CD14-positive monocyte (primary cell): ENCODE results near the gene AHR. TPM values are rescaled to one million over a fixed set of nuclear protein-coding genes. Genes with fewer than 3 reads are reported as not detected.
A peak's percentile ranks its signal among the peaks of the same experiment; 100 is the strongest.

Experiments
- DNase-seq, 3 donors: peaks; one replicate each; pipeline ENCODE4 v3.0.0-alpha.2; 2011 to 2022
- H2AFZ ChIP-seq: 2 replicates; pipeline ENCODE4 v1.6.0; 2012; ENCODE audit warnings: mild to moderate bottlenecking, low read depth, low read length, inconsistent platforms; ENCODE audit not compliant: insufficient read depth, poor library complexity, severe bottlenecking
- H3K27ac ChIP-seq, 2 donors: 1 replicate in 1 of 2; 2 replicates in 1 of 2; pipeline ENCODE4 v1.5.1; 2012 to 2013; ENCODE audit warnings: low read length in 2 of 2, control low read depth in 1 of 2, inconsistent platforms in 1 of 2, low read depth in 1 of 2, mild to moderate bottlenecking in 1 of 2
- H3K27me3 ChIP-seq, 2 donors: one replicate each; pipeline versions ENCODE4 v1.6.0 to v1.6.1; 2011 to 2013; ENCODE audit warnings: low read length in 2 of 2; ENCODE audit not compliant: control insufficient read depth in 2 of 2, insufficient read depth in 2 of 2
- H3K36me3 ChIP-seq, 2 donors: replicated peaks in 1 of 2; 1 replicate in 1 of 2; 2 replicates in 1 of 2; pipeline versions ENCODE4 v1.5.1 to v1.6.1; 2012 to 2013; ENCODE audit warnings: low read length in 2 of 2, control low read depth in 1 of 2, inconsistent platforms in 1 of 2, mild to moderate bottlenecking in 1 of 2; ENCODE audit not compliant: insufficient read depth in 2 of 2, control insufficient read depth in 1 of 2
- H3K4me1 ChIP-seq, 2 donors: 1 replicate in 1 of 2; 2 replicates in 1 of 2; pipeline versions ENCODE4 v1.5.1 to v1.6.1; 2012 to 2013; ENCODE audit warnings: low read length in 2 of 2, control low read depth in 1 of 2, inconsistent platforms in 1 of 2, mild to moderate bottlenecking in 1 of 2, moderate library complexity in 1 of 2; ENCODE audit not compliant: insufficient read depth in 2 of 2, control insufficient read depth in 1 of 2
- H3K4me2 ChIP-seq: replicated peaks from 2 replicates; pipeline ENCODE3; 2012; ENCODE audit warnings: low read length, moderate library complexity, mild to moderate bottlenecking; ENCODE audit not compliant: poor library complexity, severe bottlenecking; ENCODE audit errors: extremely low read depth
- H3K4me3 ChIP-seq, 3 experiments: fragments of 200-600 bp in 1 of 3; sonication (generic) in 1 of 3; replicated peaks in 1 of 3; 1 replicate in 2 of 3; 2 replicates in 1 of 3; pipeline ENCODE4 v1.5.1; 2011 to 2013; ENCODE audit warnings: low read length in 3 of 3, mild to moderate bottlenecking in 3 of 3, control low read depth in 2 of 3, low read depth in 2 of 3, inconsistent platforms in 1 of 3, moderate library complexity in 1 of 3
- H3K79me2 ChIP-seq: 2 replicates; pipeline ENCODE4 v1.6.0; 2012; ENCODE audit warnings: mild to moderate bottlenecking, control low read depth, inconsistent platforms, low read length, moderate library complexity; ENCODE audit not compliant: insufficient read depth
- H3K9ac ChIP-seq: 2 replicates; pipeline ENCODE4 v1.6.0; 2017; ENCODE audit warnings: low read length, mild to moderate bottlenecking; ENCODE audit not compliant: insufficient read depth, poor library complexity, severe bottlenecking
- H3K9me3 ChIP-seq, 2 donors: replicated peaks in 1 of 2; 1 replicate in 1 of 2; 2 replicates in 1 of 2; pipeline versions ENCODE4 v1.5.1 to v1.6.1; 2012 to 2013; ENCODE audit warnings: low read length in 2 of 2, control low read depth in 1 of 2; ENCODE audit not compliant: control insufficient read depth in 1 of 2, insufficient read depth in 1 of 2
- H4K20me1 ChIP-seq: 2 replicates; pipeline ENCODE4 v1.6.0; 2012; ENCODE audit warnings: mild to moderate bottlenecking, low read length, control low read depth, moderate library complexity; ENCODE audit not compliant: insufficient read depth
- H3K27ac Mint-ChIP-seq, 7 donors: one replicate each; pipeline ENCODE4 v1.8.0; 2020; ENCODE audit warnings: mild to moderate bottlenecking in 7 of 7, mixed read lengths in 7 of 7, moderate library complexity in 6 of 7, inconsistent platforms in 2 of 7
- H3K27me3 Mint-ChIP-seq, 3 donors: one replicate each; pipeline ENCODE4 v1.8.0; 2021 to 2022; ENCODE audit warnings: low read depth in 3 of 3, mild to moderate bottlenecking in 3 of 3, mixed read lengths in 3 of 3, moderate library complexity in 3 of 3, inconsistent platforms in 1 of 3
- H3K36me3 Mint-ChIP-seq, 2 donors: one replicate each; pipeline ENCODE4 v1.8.0; 2020; ENCODE audit warnings: mixed read lengths in 2 of 2, inconsistent platforms in 1 of 2, mild to moderate bottlenecking in 1 of 2
- H3K4me1 Mint-ChIP-seq: one replicate; pipeline ENCODE4 v1.8.0; 2020; ENCODE audit warnings: mild to moderate bottlenecking, mixed read lengths
- H3K4me3 Mint-ChIP-seq, 2 donors: one replicate each; pipeline ENCODE4 v1.8.0; 2020; ENCODE audit warnings: mild to moderate bottlenecking in 2 of 2, mixed read lengths in 2 of 2, moderate library complexity in 1 of 2
- H3K9me3 Mint-ChIP-seq, 7 donors: one replicate each; pipeline ENCODE4 v1.8.0; 2020 to 2022; ENCODE audit warnings: mixed read lengths in 7 of 7, mild to moderate bottlenecking in 6 of 7, moderate library complexity in 6 of 7, inconsistent platforms in 2 of 7
- WGBS: methylation state at CpG from one replicate; pipeline ENCODE4 v1.1.5; 2013; ENCODE audit warnings: missing lambda C conversion rate; ENCODE audit not compliant: insufficient coverage; 5-methylcytosine and 5-hydroxymethylcytosine counted together
- intact Hi-C, 2 donors: fragments of 100-400 bp; cut with micrococcal nuclease; formaldehyde crosslinking; loops; one replicate each; pipeline versions ENCODE4 v1.15.0 to v1.15.1; 2023
- polyA plus RNA-seq, 3 donors: library from polyadenylated mRNA; depleted of rRNA in 1 of 3; unstranded in 2 of 3; stranded (reverse) in 1 of 3; fragments of 300-500 nt in 2 of 3; fragments of >200 nt in 1 of 3; fragmentation: Illumina TruSeq in 2 of 3; gene quantifications; 1 replicate in 2 of 3; 2 replicates in 1 of 3; pipeline ENCODE4 v1.2.3, GENCODE V29; 2012 to 2021
- TF ChIP-seq, protein P1 (sequence below): fragments of 200-600 bp; IDR thresholded peaks from one replicate; pipeline ENCODE4 v1.8.0; 2022; ENCODE audit warnings: antibody characterized with exemption, mild to moderate bottlenecking

The AHR gene
- polyA plus RNA-seq, 3 donors, result 42.4 to 56.6 (median 54.1) TPM

DNA sequence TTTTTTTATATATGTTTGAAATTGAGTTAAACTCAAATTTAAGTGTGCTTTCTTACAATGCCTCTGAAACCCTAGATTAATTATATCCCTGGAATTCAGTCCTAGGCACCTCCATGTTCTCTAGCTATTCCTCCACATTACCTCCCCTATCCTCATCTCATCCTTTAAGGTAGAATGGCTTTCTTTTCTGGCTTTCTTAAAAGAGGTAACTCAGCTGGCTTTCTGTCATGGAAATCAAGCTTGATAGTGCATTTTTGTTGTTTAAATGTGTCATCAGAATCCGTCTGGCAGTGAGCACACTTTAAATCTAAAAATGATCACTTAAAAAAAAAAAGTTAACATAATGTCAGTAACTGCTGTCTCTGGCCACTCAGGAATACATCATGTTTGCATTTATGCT, 42.2 kb downstream of the AHR start:
- DNase-seq, result no peak
- no CpG with 5 or more reads among the region's 1 CpG for WGBS
- Histone ChIP-seq H3K9me3 (no peaks in the 10 kb centered on the region), H3K4me2 (no peak overlapping the region), H4K20me1 (peaks cover 68% of the 10 kb centered on the region), H3K36me3 (peaks cover 66 to 78% of the 10 kb centered on the region in 2 donors), H3K4me1 (no peaks in the 10 kb centered on the region), H3K4me3 (no peak overlapping the region), H3K9ac (no peak overlapping the region), H2AFZ (no peak overlapping the region), H3K27me3 (no peaks in the 10 kb centered on the region), H3K79me2 (peaks cover 5% of the 10 kb centered on the region), H3K27ac (no peak overlapping the region)
- intact Hi-C loops, result loop anchor here in 1 of 2 donors (10.0 kb wide), 1 partner anchor 64 kb away; no protein-coding TSS in a partner anchor
- no peak overlapping the region for H3K4me3 Mint-ChIP-seq
- peaks cover 48 to 71% of the 10 kb centered on the region in 2 donors for H3K36me3 Mint-ChIP-seq
- no peaks in the 10 kb centered on the region for H3K27me3 Mint-ChIP-seq
- H3K4me1 Mint-ChIP-seq, result no peaks in the 10 kb centered on the region
- TF ChIP-seq, protein P1, sequence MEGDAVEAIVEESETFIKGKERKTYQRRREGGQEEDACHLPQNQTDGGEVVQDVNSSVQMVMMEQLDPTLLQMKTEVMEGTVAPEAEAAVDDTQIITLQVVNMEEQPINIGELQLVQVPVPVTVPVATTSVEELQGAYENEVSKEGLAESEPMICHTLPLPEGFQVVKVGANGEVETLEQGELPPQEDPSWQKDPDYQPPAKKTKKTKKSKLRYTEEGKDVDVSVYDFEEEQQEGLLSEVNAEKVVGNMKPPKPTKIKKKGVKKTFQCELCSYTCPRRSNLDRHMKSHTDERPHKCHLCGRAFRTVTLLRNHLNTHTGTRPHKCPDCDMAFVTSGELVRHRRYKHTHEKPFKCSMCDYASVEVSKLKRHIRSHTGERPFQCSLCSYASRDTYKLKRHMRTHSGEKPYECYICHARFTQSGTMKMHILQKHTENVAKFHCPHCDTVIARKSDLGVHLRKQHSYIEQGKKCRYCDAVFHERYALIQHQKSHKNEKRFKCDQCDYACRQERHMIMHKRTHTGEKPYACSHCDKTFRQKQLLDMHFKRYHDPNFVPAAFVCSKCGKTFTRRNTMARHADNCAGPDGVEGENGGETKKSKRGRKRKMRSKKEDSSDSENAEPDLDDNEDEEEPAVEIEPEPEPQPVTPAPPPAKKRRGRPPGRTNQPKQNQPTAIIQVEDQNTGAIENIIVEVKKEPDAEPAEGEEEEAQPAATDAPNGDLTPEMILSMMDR, result no peak
- peak overlapping the region in 1 of 7 donors; percentile 25 for H3K27ac Mint-ChIP-seq
- H3K9me3 Mint-ChIP-seq, result peaks cover 0 to 7% (median 5%) of the 10 kb centered on the region in 7 donors

DNA sequence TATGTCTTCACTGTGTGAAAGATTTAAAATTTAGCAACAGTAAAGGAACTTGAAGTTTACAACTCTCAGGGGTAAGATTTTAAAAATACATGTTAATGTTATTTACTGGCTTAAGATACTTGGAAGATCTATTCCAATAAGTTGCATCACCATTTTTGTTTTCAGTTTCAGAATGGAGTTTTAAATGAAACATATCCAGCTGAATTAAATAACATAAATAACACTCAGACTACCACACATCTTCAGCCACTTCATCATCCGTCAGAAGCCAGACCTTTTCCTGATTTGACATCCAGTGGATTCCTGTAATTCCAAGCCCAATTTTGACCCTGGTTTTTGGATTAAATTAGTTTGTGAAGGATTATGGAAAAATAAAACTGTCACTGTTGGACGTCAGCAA, 44.3 kb downstream of the AHR start:
- Histone ChIP-seq H3K9ac (no peak overlapping the region), H3K36me3 (peaks cover 50 to 73% of the 10 kb centered on the region in 2 donors), H2AFZ (no peak overlapping the region), H4K20me1 (peaks cover 71% of the 10 kb centered on the region), H3K79me2 (peaks cover 5% of the 10 kb centered on the region), H3K4me2 (no peak overlapping the region), H3K4me3 (no peak overlapping the region), H3K27me3 (no peaks in the 10 kb centered on the region), H3K27ac (no peak overlapping the region), H3K4me1 (no peaks in the 10 kb centered on the region), H3K9me3 (no peaks in the 10 kb centered on the region)
- TF ChIP-seq, protein P1, result no peak
- H3K9me3 Mint-ChIP-seq, result peaks cover 0 to under 1% (median 0%) of the 10 kb centered on the region in 7 donors
- H3K36me3 Mint-ChIP-seq, result peaks cover 41 to 59% of the 10 kb centered on the region in 2 donors
- WGBS, result no CpG with 5 or more reads among the region's 2 CpGs
- H3K4me3 Mint-ChIP-seq, result no peak overlapping the region
- no peaks in the 10 kb centered on the region for H3K27me3 Mint-ChIP-seq
- intact Hi-C loops, result loop anchor here in 1 of 2 donors (10.0 kb wide), 1 partner anchor 62 kb away; no protein-coding TSS in a partner anchor
- no peak overlapping the region for H3K27ac Mint-ChIP-seq
- H3K4me1 Mint-ChIP-seq, result no peaks in the 10 kb centered on the region
- no peak for DNase-seq
